PC-9 (cell line): Measurements from ENCODE around the gene PRKRIP1. TPM values are rescaled to one million over a fixed set of nuclear protein-coding genes. Genes with fewer than 3 reads are reported as not detected.

Experiments
- BruUV-seq: library from RNA; stranded (reverse); fragments of 400-500 nt; replicated peaks from 2 replicates; lab custom pipeline; 2021; lab: Mats Ljungman, UMichigan
- CTCF ChIA-PET: fragments of 300-600 bp; sonication (Branson Sonifier 250); formaldehyde crosslinking; loops from one replicate; lab custom pipeline; 2022; ENCODE audit warnings: antibody characterized with exemption; lab: Charles Lee
- POLR2A ChIA-PET: fragments of 300-600 bp; sonication (Branson Sonifier 250); formaldehyde crosslinking; loops from one replicate; lab custom pipeline; 2022; ENCODE audit warnings: antibody characterized with exemption; ENCODE audit not compliant: unreplicated experiment; lab: Charles Lee
- DNase-seq, 2 experiments: peaks; one replicate each; pipeline versions ENCODE4 v3.0.0 to v3.0.0-alpha.2; 2015 to 2022; ENCODE audit warnings: mixed read lengths in 1 of 2
- H2AFZ ChIP-seq: fragments of 200-600 bp; sonication (generic); 2 replicates; pipeline ENCODE4 v1.8.1; 2017; ENCODE audit warnings: antibody characterized with exemption
- H3F3A ChIP-seq: fragments of 200-600 bp; sonication (generic); 2 replicates; pipeline ENCODE4 v1.8.1; 2017; ENCODE audit warnings: antibody characterized with exemption, mild to moderate bottlenecking, low read depth; ENCODE audit not compliant: insufficient read depth
- H3K27ac ChIP-seq: fragments of 200-600 bp; sonication (generic); 2 replicates; pipeline ENCODE4 v1.6.1; 2016; ENCODE audit warnings: mixed run types
- H3K27me3 ChIP-seq: fragments of 200-600 bp; sonication (generic); 2 replicates; pipeline ENCODE4 v1.6.1; 2016; ENCODE audit warnings: low read depth, mixed run types; ENCODE audit not compliant: insufficient read depth
- H3K36me3 ChIP-seq: fragments of 200-600 bp; sonication (generic); 2 replicates; pipeline ENCODE4 v1.6.1; 2016; ENCODE audit warnings: low read depth, mixed run types
- H3K4me1 ChIP-seq: fragments of 200-600 bp; sonication (generic); replicated peaks from 2 replicates; pipeline ENCODE4 v1.6.1; 2016; ENCODE audit warnings: mixed run types; ENCODE audit not compliant: insufficient read depth
- H3K4me2 ChIP-seq: fragments of 200-600 bp; sonication (generic); 2 replicates; pipeline ENCODE4 v1.6.1; 2017; ENCODE audit warnings: mixed run types
- H3K4me3 ChIP-seq: fragments of 200-600 bp; sonication (generic); 2 replicates; pipeline ENCODE4 v1.6.1; 2016; ENCODE audit warnings: mixed run types
- H3K79me2 ChIP-seq: fragments of 200-600 bp; sonication (generic); 2 replicates; pipeline ENCODE4 v1.6.1; 2017; ENCODE audit warnings: low read depth, mixed run types
- H3K9me2 ChIP-seq: fragments of 200-600 bp; sonication (generic); 2 replicates; pipeline ENCODE4 v1.8.1; 2017; ENCODE audit warnings: mild to moderate bottlenecking; ENCODE audit not compliant: insufficient read depth
- H3K9me3 ChIP-seq: fragments of 200-600 bp; sonication (generic); 2 replicates; pipeline ENCODE4 v1.8.1; 2016; ENCODE audit warnings: low read depth; ENCODE audit not compliant: insufficient read depth
- H4K20me1 ChIP-seq: fragments of 200-600 bp; sonication (generic); 2 replicates; pipeline ENCODE4 v1.8.1; 2017; ENCODE audit not compliant: insufficient read depth
- EZH2 ChIP-seq: fragments of 200-600 bp; sonication (generic); IDR thresholded peaks from 2 replicates; pipeline ENCODE4 v1.8.0; 2017; ENCODE audit warnings: antibody characterized with exemption, low read depth
- intact Hi-C: fragments of 100-400 bp; cut with micrococcal nuclease; formaldehyde crosslinking; loops from one replicate; pipeline ENCODE4 v1.10.0; 2022; ENCODE audit not compliant: unreplicated experiment
- total RNA-seq: library from RNA; stranded (reverse); gene quantifications from 2 replicates; pipeline ENCODE4 v1.2.3, GENCODE V29; 2021
- TF ChIP-seq, protein P1 (sequence below): fragments of 200-600 bp; sonication (generic); conservative IDR thresholded peaks from 2 replicates; pipeline ENCODE4 v1.6.1; 2017; ENCODE audit warnings: mixed run types, antibody characterized with exemption, mild to moderate bottlenecking, moderate library complexity

The PRKRIP1 gene
- total RNA-seq, 1 experiment from 2014 or later, result 34.6 TPM

DNA sequence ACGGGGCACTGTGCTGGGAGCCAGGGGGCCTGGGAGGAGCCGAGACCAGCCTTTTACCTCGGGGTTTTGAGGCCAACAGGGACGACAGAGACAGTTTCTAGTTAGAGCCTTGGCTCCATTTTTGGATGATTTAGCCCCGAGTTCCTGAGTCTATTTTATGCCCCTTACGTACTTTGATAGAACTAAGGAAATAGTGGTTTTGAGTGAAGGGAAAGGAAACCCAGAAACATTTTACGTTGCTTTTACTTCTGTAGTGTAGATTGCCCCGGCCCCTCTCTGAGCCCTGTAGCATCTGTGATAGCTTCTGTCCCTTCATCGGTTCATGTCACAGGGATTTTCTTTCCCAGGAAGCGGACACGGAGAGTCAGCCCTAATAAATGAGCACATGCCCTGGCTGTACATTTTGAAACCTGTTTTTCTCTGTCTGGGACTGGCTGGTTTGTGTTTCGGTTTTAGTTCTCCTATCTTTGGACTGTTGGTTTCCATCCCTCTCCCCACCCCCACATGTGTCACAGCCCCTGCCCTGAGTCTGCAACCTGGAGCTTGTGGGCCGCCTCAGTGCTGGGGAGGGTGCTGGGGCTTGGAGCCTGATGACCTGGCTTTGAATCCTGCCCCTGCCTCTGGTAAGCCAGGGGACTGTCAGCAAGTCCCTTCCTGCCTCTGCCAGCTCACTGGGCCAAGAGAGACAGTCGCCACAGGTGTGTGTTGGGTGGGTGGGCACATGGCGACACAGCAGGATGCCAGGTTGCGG, 30.3 kb downstream of the PRKRIP1 start:
- H4K20me1 ChIP-seq, result no peaks in the 10 kb centered on the region; the same call in 1 of the 2 replicates
- H3K4me3 ChIP-seq, result no peak overlapping the region
- H3K27me3 ChIP-seq, result no peaks in the 10 kb centered on the region
- ChIA-PET CTCF (no interaction called here), POLR2A (no interaction called here)
- intact Hi-C loops, result no loop called here
- H3K9me3 ChIP-seq, result no peaks in the 10 kb centered on the region
- H2AFZ ChIP-seq, result no peak overlapping the region
- no peaks in the 10 kb centered on the region for H3K79me2 ChIP-seq
- DNase-seq, result no peak
- TF ChIP-seq, protein P1, sequence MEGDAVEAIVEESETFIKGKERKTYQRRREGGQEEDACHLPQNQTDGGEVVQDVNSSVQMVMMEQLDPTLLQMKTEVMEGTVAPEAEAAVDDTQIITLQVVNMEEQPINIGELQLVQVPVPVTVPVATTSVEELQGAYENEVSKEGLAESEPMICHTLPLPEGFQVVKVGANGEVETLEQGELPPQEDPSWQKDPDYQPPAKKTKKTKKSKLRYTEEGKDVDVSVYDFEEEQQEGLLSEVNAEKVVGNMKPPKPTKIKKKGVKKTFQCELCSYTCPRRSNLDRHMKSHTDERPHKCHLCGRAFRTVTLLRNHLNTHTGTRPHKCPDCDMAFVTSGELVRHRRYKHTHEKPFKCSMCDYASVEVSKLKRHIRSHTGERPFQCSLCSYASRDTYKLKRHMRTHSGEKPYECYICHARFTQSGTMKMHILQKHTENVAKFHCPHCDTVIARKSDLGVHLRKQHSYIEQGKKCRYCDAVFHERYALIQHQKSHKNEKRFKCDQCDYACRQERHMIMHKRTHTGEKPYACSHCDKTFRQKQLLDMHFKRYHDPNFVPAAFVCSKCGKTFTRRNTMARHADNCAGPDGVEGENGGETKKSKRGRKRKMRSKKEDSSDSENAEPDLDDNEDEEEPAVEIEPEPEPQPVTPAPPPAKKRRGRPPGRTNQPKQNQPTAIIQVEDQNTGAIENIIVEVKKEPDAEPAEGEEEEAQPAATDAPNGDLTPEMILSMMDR, result no peak
- TF ChIP-seq EZH2, result no peak
- no peaks in the 10 kb centered on the region; the same call in 1 of the 2 replicates for H3K36me3 ChIP-seq
- no peak overlapping the region for H3K4me2 ChIP-seq
- H3K27ac ChIP-seq, result no peak overlapping the region
- H3K4me1 ChIP-seq, result peaks cover 11% of the 10 kb centered on the region
- H3F3A ChIP-seq, result peaks cover 5% of the 10 kb centered on the region
- H3K9me2 ChIP-seq, result no peaks in the 10 kb centered on the region
- BruUV-seq, result no TSS peak

DNA sequence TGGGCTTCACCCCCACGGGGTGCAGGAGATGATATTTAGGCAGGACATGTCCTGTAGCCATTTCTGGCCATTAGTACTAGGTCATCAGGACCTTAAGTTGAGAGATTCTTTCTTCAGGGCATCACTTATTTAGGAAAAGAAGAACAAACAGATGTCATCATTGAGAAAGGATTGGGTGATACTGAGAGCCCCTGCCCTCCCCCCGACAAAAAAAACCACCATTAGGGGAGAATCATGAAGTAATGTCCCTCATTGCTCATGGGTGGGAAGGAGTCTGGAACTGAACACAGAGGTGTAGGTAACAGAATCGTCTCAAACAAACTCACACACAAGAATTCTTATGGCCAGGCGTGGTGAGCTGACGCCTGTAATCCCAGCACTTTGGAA, 30.8 kb downstream of the PRKRIP1 start:
- Histone ChIP-seq H3K4me3 (no peak overlapping the region), H4K20me1 (no peaks in the 10 kb centered on the region; the same call in 1 of the 2 replicates), H3F3A (peaks cover 11% of the 10 kb centered on the region), H3K4me1 (peaks cover 5% of the 10 kb centered on the region), H3K27me3 (no peaks in the 10 kb centered on the region), H3K27ac (no peak overlapping the region), H3K9me3 (no peaks in the 10 kb centered on the region), H3K9me2 (no peaks in the 10 kb centered on the region), H2AFZ (no peak overlapping the region), H3K79me2 (no peaks in the 10 kb centered on the region), H3K4me2 (no peak overlapping the region), H3K36me3 (no peaks in the 10 kb centered on the region; the same call in 1 of the 2 replicates)
- ChIA-PET CTCF (interaction anchor here (0.7 kb wide), 1 partner anchor 25 kb away, joined by 3 read pairs; no protein-coding TSS in a partner anchor), POLR2A (no interaction called here)
- intact Hi-C loops, result no loop called here
- TF ChIP-seq, protein P1, result no peak
- TF ChIP-seq EZH2, result no peak
- TSS peak; percentile 9 for BruUV-seq
- no peak for DNase-seq

DNA sequence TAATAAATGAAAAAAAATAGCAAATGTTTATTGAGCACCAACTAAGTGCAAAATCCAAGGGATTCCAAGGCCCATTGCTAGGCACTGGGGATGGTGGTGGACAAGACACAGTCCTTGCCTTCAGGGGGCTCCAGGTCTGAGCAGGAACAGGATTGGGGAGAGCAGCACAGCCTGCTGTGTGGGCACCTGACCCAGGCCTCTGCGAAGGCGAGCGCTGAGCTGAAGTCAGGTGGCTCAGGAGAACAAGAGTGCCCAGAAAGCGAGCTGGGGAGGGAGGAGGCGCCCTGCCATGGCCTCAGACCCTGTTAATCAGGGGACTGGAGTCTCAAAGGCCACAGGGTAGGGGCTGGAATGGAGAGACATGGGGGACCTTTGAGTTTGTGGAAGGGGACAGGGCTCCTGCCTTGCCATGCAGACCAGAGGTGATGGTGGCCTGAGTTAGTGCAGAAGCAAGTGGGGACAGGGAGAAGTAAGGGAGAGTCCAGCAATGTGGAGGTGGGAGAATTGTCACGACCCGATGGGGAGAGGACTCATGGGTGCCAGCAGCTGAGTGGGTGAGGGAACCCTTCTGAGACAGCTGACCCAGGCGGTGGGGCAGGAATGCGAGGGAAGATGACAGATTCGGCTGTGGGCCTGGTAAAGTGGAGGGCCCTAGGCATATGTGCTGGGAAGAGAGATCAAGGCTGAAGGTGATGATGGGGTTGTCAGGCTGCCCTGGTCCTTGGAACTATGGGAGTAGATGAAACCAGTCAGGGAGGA, 33.2 kb downstream of the PRKRIP1 start:
- Histone ChIP-seq H3K4me1 (0 out of 2 replicates have a peak, but pooled peaks cover 2% of the 10 kb centered on the region), H3K4me2 (no peak overlapping the region), H2AFZ (no peak overlapping the region), H3K9me2 (no peaks in the 10 kb centered on the region), H3K4me3 (no peak overlapping the region), H3K79me2 (no peaks in the 10 kb centered on the region), H3K27me3 (no peaks in the 10 kb centered on the region), H3F3A (peaks cover 17% of the 10 kb centered on the region), H3K36me3 (no peaks in the 10 kb centered on the region; the same call in 1 of the 2 replicates), H4K20me1 (no peaks in the 10 kb centered on the region; the same call in 1 of the 2 replicates), H3K9me3 (no peaks in the 10 kb centered on the region), H3K27ac (no peak overlapping the region)
- POLR2A ChIA-PET, result interaction anchor here (0.6 kb wide), 1 partner anchor 27 kb away, joined by 3 read pairs; no protein-coding TSS in a partner anchor
- CTCF ChIA-PET, result no interaction called here
- TF ChIP-seq, protein P1, result no peak
- no peak for TF ChIP-seq EZH2
- intact Hi-C loops, result no loop called here
- DNase-seq, result no peak
- BruUV-seq, result no TSS peak
